Astrocyte of the cerebellum (primary cell): Measurements from ENCODE around the gene ERCC6L.
"Not testable (repeated sequence)": the region's sequence is repeated elsewhere in the genome, so short reads cannot be mapped to it uniquely, and the experiment has no call there.

Source experiments
- DNase-seq: peaks from one replicate; pipeline ENCODE4 v3.0.0-alpha.2; 2011; ENCODE audit warnings: low read depth
- H3K4me3 ChIP-seq: 2 replicates; pipeline ENCODE4 v1.5.1; 2011; ENCODE audit warnings: mild to moderate bottlenecking, low read depth, low read length, moderate library complexity
- CTCF ChIP-seq: IDR thresholded peaks from 2 replicates; pipeline ENCODE4 v1.5.1; 2012; ENCODE audit warnings: low read length, low read depth, moderate library complexity, mild to moderate bottlenecking; ENCODE audit errors: missing control alignments
- in situ Hi-C: cut with HindIII; loops from 2 replicates; pipeline ENCODE4 v1.10.0; 2017; ENCODE audit warnings: low sequenced_read_pairs

The ERCC6L gene

DNA sequence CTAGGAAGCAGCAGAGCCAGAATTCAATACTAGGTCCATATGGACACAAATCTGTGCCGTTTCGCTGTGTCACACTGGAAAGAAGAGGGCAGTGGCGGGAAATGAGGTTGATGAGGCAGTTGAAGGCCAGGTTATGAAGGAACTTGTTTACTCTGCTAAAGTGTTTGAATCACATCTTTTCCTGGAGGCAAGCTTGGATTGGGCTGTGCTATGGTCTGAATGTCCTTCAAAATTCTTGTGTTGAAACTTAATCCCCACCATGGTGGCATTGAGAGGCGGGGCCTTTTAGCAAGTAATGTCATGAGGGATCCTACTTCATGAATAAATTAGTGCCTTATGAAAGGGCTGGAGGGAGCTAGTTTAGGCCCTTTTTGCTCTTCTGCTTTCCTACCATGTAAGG, 2.1 kb upstream of the ERCC6L start:
- in situ Hi-C loops = no loop called here
- TF ChIP-seq CTCF = no peak
- no peak overlapping the region for H3K4me3 ChIP-seq

GRCh38 chrX:72238183-72238582, 644 bp downstream of the ERCC6L start:
- in situ Hi-C loops = no loop called here
- H3K4me3 ChIP-seq = peak overlapping the region; percentile 47
- DNase-seq = no peak
- no peak for TF ChIP-seq CTCF

More for the DNA sequence above, 2.1 kb upstream of the ERCC6L start:
- no peak for DNase-seq

DNA sequence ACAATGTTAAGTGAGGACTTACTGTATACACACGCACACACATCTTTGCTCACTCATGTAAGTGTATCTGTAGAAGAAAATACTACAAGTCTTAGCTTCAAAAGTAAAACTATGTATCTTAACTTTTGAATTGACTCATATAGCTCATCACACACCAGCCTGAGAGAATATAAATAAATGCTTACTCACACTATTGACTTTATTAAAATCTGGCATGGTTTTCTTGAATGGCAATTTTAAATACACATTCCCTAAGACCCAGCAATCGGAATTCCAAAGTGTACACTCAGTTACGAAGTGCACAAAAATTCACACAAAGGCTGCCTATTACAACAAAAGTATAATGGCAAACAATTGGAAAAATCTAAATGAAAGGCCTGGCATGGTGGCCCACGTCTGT, 2.0 kb downstream of the ERCC6L start:
- in situ Hi-C loops = no loop called here
- no peak for DNase-seq

GRCh38 chrX:72230290-72230689, 8.5 kb downstream of the ERCC6L start:
- TF ChIP-seq CTCF = no peak
- DNase-seq = no peak
- in situ Hi-C loops = loop anchor here (5.0 kb wide), 1 partner anchor 52 kb away; no protein-coding TSS in a partner anchor
- H3K4me3 ChIP-seq = no peak overlapping the region

More for the DNA sequence above, 2.0 kb downstream of the ERCC6L start:
- TF ChIP-seq CTCF = no peak
- no peak overlapping the region for H3K4me3 ChIP-seq

DNA sequence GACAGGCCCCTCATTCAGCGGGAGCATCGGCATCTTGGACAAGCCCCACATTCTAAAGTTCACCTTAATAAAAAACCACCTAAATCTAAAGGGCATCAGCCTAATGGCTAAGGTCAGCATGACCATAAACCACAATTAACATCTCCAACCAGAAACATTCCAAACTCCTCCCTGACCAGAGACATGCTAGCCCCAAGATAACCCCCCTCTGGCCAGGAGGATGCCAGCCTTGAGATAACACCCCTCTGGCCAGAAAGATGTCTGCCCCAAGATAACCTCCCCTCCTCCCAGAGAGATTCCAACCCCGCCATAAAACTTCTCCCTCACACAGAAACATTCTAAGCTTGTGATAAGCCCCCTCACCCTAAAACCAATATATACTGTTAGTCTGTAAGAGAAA, 18.5 kb downstream of the ERCC6L start:
- in situ Hi-C loops, DNase-seq, H3K4me3 ChIP-seq: not testable (repeated sequence)

- H3K4me3 ChIP-seq = no peak overlapping the region
- in situ Hi-C loops = no loop called here
- DNase-seq = no peak
- TF ChIP-seq CTCF = no peak
Measured at GRCh38 chrX:72216973-72217372, 21.9 kb downstream of the ERCC6L start.

DNA sequence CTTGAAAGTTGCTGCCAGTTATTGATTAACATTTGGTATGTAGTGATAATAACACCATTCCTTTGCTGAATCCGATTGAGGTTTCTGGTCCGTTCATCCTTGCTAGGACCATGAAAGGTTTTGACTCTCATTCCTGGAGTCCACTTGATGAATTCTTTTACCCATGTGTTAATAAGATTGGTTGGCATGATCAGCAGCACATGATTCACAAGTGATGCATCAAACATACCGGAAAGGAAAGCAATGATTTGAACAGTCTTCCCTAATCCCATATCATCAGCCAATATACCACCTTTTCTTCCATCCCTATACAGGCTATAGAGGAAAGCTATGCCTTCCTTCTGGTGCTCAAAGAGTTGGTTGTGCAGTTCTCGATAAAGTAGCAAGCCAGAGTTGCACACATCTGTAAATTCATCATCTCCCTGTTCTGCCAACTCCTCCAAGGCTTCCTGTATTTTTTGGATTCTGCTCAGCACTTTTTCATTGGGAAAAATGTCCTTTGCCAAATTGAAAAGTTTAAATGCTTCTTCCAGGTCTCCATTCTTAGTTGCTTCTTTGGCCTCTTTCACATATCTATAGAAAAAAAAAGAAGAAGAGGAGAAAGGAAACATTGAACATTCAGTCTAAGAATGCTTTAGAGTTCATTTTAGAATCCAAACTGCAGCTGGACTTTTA, 30.6 kb downstream of the ERCC6L start:
- in situ Hi-C loops = no loop called here
- DNase-seq = no peak
- H3K4me3 ChIP-seq = no peak overlapping the region
- no peak for TF ChIP-seq CTCF
